Measurements from ENCODE around the gene LRIG1.

- no peak for TF ChIP-seq RAD21 (IDR thresholded peaks at IDR 0.05; ENCODE audit: low read depth)
- no peak for TF ChIP-seq YY1 (IDR thresholded peaks at IDR 0.05; ENCODE audit: low read depth)
- TF ChIP-seq FOXM1 (IDR thresholded peaks at IDR 0.05; ENCODE audit: borderline replicate concordance, low read depth): no peak
- TF ChIP-seq MAX (IDR thresholded peaks at IDR 0.05): no peak
- TF ChIP-seq EP300 (IDR thresholded peaks at IDR 0.05; ENCODE audit: borderline replicate concordance): no peak
- TF ChIP-seq ZBTB7A (IDR thresholded peaks at IDR 0.05; ENCODE audit: low read depth): no peak
- TF ChIP-seq EGR1 (IDR thresholded peaks at IDR 0.05): no peak
- TF ChIP-seq CEBPB (IDR thresholded peaks at IDR 0.05): no peak
- TF ChIP-seq TEAD4 (IDR thresholded peaks at IDR 0.05): no peak
- no peak for TF ChIP-seq REST (IDR thresholded peaks at IDR 0.05; ENCODE audit: low read depth)
- TF ChIP-seq CREB1 (IDR thresholded peaks at IDR 0.05; ENCODE audit: low read depth): no peak
- TF ChIP-seq TAF1 (IDR thresholded peaks at IDR 0.05; ENCODE audit: low read depth): no peak
These were observed 11.2 kb downstream of the LRIG1 start for GRCh38 chr3:66489581-66489980.

Data from Ishikawa (cell line).